ENCODE data around the gene KEAP1. TPM values are rescaled to one million over a fixed set of nuclear protein-coding genes. Genes with fewer than 3 reads are reported as not detected.
"Not testable (repeated sequence)": the region's sequence is repeated elsewhere in the genome, so short reads cannot be mapped to it uniquely, and the experiment has no call there.

KEAP1 gene
- total RNA-seq, 1 experiment from 2014 or later, result 102 TPM

GRCh38 chr19:10543420-10544241 is 40.5 kb upstream of the KEAP1 start, which contains the start of gene ATG4D:
TSS of gene ATG4D (plus strand) at chr19:10543904. CDS start at chr19:10544091, 187 bp downstream.
- no peak for DNase-seq (ENCODE audit: low read depth, low spot score)
- TF ChIP-seq TCF7L2 (IDR thresholded peaks at IDR 0.05; ENCODE audit: low read depth, low read length) (no peak), SIN3A (IDR thresholded peaks at IDR 0.05; ENCODE audit: borderline replicate concordance, insufficient read depth, low read depth, low read length) (peak; percentile 46; the same call in 1 of the 2 replicates), CTCF (IDR thresholded peaks at IDR 0.05) (no peak), POLR2AphosphoS5 (IDR thresholded peaks at IDR 0.05; ENCODE audit: low read depth, low read length) (peak; percentile 41; the same call in 1 of the 2 replicates)
- ChIA-PET POLR2A (no interaction called here), CTCF (interaction anchor here (0.7 kb wide), 1 partner anchor 62 kb away, joined by 3 read pairs; no protein-coding TSS in a partner anchor)
- intact Hi-C loops (cut with micrococcal nuclease; ENCODE audit: unreplicated experiment), result no loop called here
- no peaks in the 10 kb centered on the region for H3K27me3 ChIP-seq (ENCODE audit: control insufficient read depth, insufficient read depth, low read length)
- peak; percentile 91 for ATAC-seq
- H3K4me1 ChIP-seq (ENCODE audit: control insufficient read depth, insufficient read depth, low read length), result no peaks in the 10 kb centered on the region
- no peaks in the 10 kb centered on the region; the same call in 1 of the 2 replicates for H3K36me3 ChIP-seq (ENCODE audit: control insufficient read depth, insufficient read depth, low read length)
- in situ Hi-C loops (cut with HindIII; ENCODE audit: low pct_unique_long_range_greater_than_20kb, low sequenced_read_pairs), result no loop called here
- BruUV-seq (replicated peaks), result no TSS peak
- no peaks in the 10 kb centered on the region for H3K9me3 ChIP-seq (ENCODE audit: control insufficient read depth, insufficient read depth, low read depth, low read length)
- H3K27ac ChIP-seq (ENCODE audit: low read length), result peak within 1 kb of the TSS; percentile 69
- H3K4me3 ChIP-seq (ENCODE audit: low read depth in 2 of 2, low read length in 2 of 2), result peak within 1 kb of the TSS; percentile 59 to 77

DNA sequence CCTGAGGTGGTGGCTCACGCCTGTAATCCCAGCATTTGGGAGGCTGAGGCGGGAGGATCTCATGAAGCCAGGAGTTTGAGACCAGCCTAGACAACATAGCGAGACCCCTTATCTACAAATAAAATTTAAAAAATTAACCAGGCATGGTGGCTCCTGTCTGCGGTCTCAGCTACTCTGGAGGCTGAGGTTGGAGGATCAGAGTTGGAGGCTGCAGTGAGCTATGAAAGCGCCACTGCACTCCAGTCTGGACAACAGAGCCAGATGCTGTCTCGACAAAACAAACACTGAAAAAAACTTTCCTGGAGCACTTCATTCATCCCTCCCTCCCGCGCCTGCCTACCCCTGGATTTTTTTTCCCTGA is 39.9 kb upstream of the KEAP1 start:
- CTCF ChIA-PET, result interaction anchor here (0.7 kb wide), 1 partner anchor 62 kb away, joined by 3 read pairs; no protein-coding TSS in a partner anchor
- H3K27ac ChIP-seq (ENCODE audit: low read length), result no peak overlapping the region
- BruUV-seq (replicated peaks), result no TSS peak
- H3K9me3 ChIP-seq (ENCODE audit: control insufficient read depth, insufficient read depth, low read depth, low read length), result no peaks in the 10 kb centered on the region
- H3K4me1 ChIP-seq (ENCODE audit: control insufficient read depth, insufficient read depth, low read length), result no peaks in the 10 kb centered on the region
- no peaks in the 10 kb centered on the region for H3K27me3 ChIP-seq (ENCODE audit: control insufficient read depth, insufficient read depth, low read length)
- ATAC-seq, result no peak
- H3K36me3 ChIP-seq (ENCODE audit: control insufficient read depth, insufficient read depth, low read length), result no peaks in the 10 kb centered on the region; the same call in 1 of the 2 replicates
- peak overlapping the region; percentile 59 to 77 for H3K4me3 ChIP-seq (ENCODE audit: low read depth in 2 of 2, low read length in 2 of 2)
- in situ Hi-C loops (cut with HindIII; ENCODE audit: low pct_unique_long_range_greater_than_20kb, low sequenced_read_pairs), result no loop called here
- intact Hi-C loops (cut with micrococcal nuclease; ENCODE audit: unreplicated experiment), result no loop called here
- no peak for DNase-seq (ENCODE audit: low read depth, low spot score)
- POLR2A ChIA-PET, result no interaction called here
- TF ChIP-seq, protein P1, sequence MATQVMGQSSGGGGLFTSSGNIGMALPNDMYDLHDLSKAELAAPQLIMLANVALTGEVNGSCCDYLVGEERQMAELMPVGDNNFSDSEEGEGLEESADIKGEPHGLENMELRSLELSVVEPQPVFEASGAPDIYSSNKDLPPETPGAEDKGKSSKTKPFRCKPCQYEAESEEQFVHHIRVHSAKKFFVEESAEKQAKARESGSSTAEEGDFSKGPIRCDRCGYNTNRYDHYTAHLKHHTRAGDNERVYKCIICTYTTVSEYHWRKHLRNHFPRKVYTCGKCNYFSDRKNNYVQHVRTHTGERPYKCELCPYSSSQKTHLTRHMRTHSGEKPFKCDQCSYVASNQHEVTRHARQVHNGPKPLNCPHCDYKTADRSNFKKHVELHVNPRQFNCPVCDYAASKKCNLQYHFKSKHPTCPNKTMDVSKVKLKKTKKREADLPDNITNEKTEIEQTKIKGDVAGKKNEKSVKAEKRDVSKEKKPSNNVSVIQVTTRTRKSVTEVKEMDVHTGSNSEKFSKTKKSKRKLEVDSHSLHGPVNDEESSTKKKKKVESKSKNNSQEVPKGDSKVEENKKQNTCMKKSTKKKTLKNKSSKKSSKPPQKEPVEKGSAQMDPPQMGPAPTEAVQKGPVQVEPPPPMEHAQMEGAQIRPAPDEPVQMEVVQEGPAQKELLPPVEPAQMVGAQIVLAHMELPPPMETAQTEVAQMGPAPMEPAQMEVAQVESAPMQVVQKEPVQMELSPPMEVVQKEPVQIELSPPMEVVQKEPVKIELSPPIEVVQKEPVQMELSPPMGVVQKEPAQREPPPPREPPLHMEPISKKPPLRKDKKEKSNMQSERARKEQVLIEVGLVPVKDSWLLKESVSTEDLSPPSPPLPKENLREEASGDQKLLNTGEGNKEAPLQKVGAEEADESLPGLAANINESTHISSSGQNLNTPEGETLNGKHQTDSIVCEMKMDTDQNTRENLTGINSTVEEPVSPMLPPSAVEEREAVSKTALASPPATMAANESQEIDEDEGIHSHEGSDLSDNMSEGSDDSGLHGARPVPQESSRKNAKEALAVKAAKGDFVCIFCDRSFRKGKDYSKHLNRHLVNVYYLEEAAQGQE (IDR thresholded peaks at IDR 0.05; ENCODE audit: insufficient read depth in 1 of 2, low read depth in 2 of 2, low read length in 1 of 2), result no peak
- no peak for TF ChIP-seq CTCF (IDR thresholded peaks at IDR 0.05)
- TF ChIP-seq POLR2AphosphoS5 (IDR thresholded peaks at IDR 0.05; ENCODE audit: low read depth, low read length), result no peak
- TF ChIP-seq TCF7L2 (IDR thresholded peaks at IDR 0.05; ENCODE audit: low read depth, low read length), result no peak
- no peak for TF ChIP-seq SIN3A (IDR thresholded peaks at IDR 0.05; ENCODE audit: borderline replicate concordance, insufficient read depth, low read depth, low read length)

DNA sequence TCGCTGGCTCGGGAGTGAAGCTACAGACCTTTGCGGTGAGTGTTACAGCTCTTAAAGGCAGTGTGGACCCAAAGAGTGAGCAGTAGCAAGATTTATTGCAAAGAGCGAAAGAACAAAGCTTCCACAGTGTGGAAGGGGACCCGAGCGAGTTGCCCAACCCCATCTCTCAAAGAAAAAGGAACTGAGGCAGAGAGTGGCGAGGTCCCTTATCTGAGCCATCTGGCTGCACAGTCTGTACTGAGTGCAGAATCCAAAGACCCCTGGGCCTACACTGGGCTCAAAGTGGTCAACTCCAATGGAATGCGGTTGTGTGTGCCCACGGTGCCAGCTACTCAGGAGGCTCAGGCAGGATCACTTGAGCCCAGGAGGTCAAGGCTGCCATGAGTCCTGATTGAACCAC is 35.9 kb upstream of the KEAP1 start:
- H3K4me1 ChIP-seq (ENCODE audit: control insufficient read depth, insufficient read depth, low read length); H3K4me3 ChIP-seq (ENCODE audit: low read depth in 2 of 2, low read length in 2 of 2); H3K27ac ChIP-seq (ENCODE audit: low read length); DNase-seq (ENCODE audit: low read depth, low spot score); H3K27me3 ChIP-seq (ENCODE audit: control insufficient read depth, insufficient read depth, low read length); POLR2A ChIA-PET; H3K9me3 ChIP-seq (ENCODE audit: control insufficient read depth, insufficient read depth, low read depth, low read length); ATAC-seq; in situ Hi-C loops (cut with HindIII; ENCODE audit: low pct_unique_long_range_greater_than_20kb, low sequenced_read_pairs); intact Hi-C loops (cut with micrococcal nuclease; ENCODE audit: unreplicated experiment); H3K36me3 ChIP-seq (ENCODE audit: control insufficient read depth, insufficient read depth, low read length); BruUV-seq (replicated peaks): not testable (repeated sequence)
- CTCF ChIA-PET, result interaction anchor here (0.7 kb wide), 1 partner anchor 28 kb away, joined by 3 read pairs; no protein-coding TSS in a partner anchor
